ENCODE data around the gene SLC35E2B. TPM values are rescaled to one million over a fixed set of nuclear protein-coding genes. Genes with fewer than 3 reads are reported as not detected.
"Not testable (repeated sequence)": the region's sequence is repeated elsewhere in the genome, so short reads cannot be mapped to it uniquely, and the experiment has no call there.

SLC35E2B gene
- total and polyA plus RNA-seq, 2 of the 8 experiments (the other 6 are each of a cell fraction or from before 2014, with no cell fraction given) = 25.9 to 46.7 TPM

DNA sequence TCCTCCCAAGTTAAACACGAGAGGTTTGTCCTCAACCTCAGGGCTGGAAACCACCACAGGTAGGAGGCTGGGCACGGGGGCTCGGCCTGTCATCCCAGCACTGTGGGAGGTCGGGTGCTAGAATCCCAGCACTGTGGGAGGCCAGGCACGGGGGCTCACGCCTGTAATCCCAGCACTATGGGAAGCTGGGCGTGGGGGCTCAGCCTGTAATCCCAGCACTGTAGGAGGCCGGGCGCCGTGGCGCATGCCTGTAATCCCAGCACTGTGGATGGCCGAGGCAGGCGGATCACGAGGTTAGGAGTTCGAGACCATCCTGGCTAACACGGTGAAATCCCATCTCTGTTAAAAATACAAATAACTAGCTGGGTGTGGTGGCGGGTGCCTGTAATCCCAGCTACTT, 38.3 kb upstream of the SLC35E2B start (continued):
- no peak for TF ChIP-seq CBX8 (IDR thresholded peaks at IDR 0.05; ENCODE audit: borderline replicate concordance, low read depth, low read length)
- TF ChIP-seq NANOG (IDR thresholded peaks at IDR 0.05; ENCODE audit: insufficient read depth, low read depth, low read length, poor library complexity, severe bottlenecking) = no peak
- TF ChIP-seq POLR2A (IDR thresholded peaks at IDR 0.05; ENCODE audit: control extremely low read depth in 1 of 2, low read depth in 2 of 2, low read length in 2 of 2) = no peak
- no peak for TF ChIP-seq RBBP5 (IDR thresholded peaks at IDR 0.05; ENCODE audit: borderline replicate concordance, low read depth, low read length)
- no peak for TF ChIP-seq BACH1 (IDR thresholded peaks at IDR 0.05; ENCODE audit: low read length)
- no peak for TF ChIP-seq KDM4A (IDR thresholded peaks at IDR 0.05; ENCODE audit: low read depth, low read length, severe bottlenecking)
- TF ChIP-seq ASH2L (IDR thresholded peaks at IDR 0.05; ENCODE audit: low read length) = no peak

DNA sequence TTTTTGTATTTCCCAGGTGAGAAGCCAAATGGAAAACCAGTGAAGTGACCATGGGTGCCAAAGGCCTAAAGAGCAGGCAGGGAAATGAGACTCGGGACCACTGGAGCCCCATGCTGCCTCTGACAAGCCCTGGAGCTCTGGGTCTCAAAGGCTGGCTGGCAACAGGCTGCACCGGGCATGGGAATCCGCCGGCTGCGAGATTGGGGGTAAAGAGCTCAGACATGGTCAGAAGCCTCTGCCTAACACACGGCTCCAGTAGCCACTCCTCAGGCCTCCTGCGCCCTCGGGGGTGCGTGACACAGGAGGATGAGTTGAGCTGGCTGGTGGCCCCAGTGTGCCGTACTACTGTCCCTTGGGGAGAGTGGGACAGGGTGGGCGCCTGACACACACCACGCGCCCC, 37.6 kb upstream of the SLC35E2B start:
- H3K4me3 ChIP-seq (ENCODE audit: extremely low read depth in 1 of 4, insufficient read depth in 2 of 4, low read depth in 3 of 4, low read length in 4 of 4); H2BK15ac ChIP-seq (ENCODE audit: low read length); FAIRE-seq; H3K9me3 ChIP-seq (ENCODE audit: insufficient read depth in 2 of 2, low read depth in 1 of 2, low read length in 1 of 2); H4K20me1 ChIP-seq (replicated peaks in 1 of 2; ENCODE audit: control insufficient read depth in 1 of 2, insufficient read depth in 2 of 2, low read length in 2 of 2); H4K91ac ChIP-seq (replicated peaks; ENCODE audit: insufficient read length, low read length); H2BK120ac ChIP-seq (replicated peaks; ENCODE audit: low read depth, low read length); H3K79me1 ChIP-seq (ENCODE audit: low read depth, low read length); H3K56ac ChIP-seq (replicated peaks; ENCODE audit: insufficient read length, low read depth, low read length); POLR2A ChIA-PET (ENCODE audit: partially characterized antibody); H2AK5ac ChIP-seq (ENCODE audit: low read depth, low read length); H4K5ac ChIP-seq (ENCODE audit: insufficient read length, low read depth, low read length); H3K27me3 ChIP-seq (replicated peaks in 1 of 4; ENCODE audit: control insufficient read depth in 3 of 4, extremely low read depth in 1 of 4, insufficient read depth in 3 of 4, low read length in 3 of 4); H3K23me2 ChIP-seq (ENCODE audit: low read depth, low read length); H3K14ac ChIP-seq (ENCODE audit: insufficient read length); H2BK12ac ChIP-seq (ENCODE audit: low read depth, low read length); H4K8ac ChIP-seq (ENCODE audit: extremely low read depth, insufficient read depth, low read length); H3K4me2 ChIP-seq (ENCODE audit: insufficient read depth in 1 of 2, low read depth in 2 of 2, low read length in 2 of 2); H3K27ac ChIP-seq (ENCODE audit: low read depth, low read length); CTCF ChIA-PET (ENCODE audit: partially characterized antibody); H3K9ac ChIP-seq (replicated peaks in 1 of 4; ENCODE audit: extremely low read depth in 1 of 4, low read depth in 3 of 4, low read length in 3 of 4); DNase-seq (ENCODE audit: low read depth in 1 of 2, low spot score in 2 of 2); H3K18ac ChIP-seq (ENCODE audit: extremely low read depth, low read length); H3K4ac ChIP-seq (replicated peaks; ENCODE audit: insufficient read length, low read depth, low read length); H3K23ac ChIP-seq (ENCODE audit: insufficient read length); H2AFZ ChIP-seq (ENCODE audit: low read length); H2BK20ac ChIP-seq (ENCODE audit: low read length); H3K4me1 ChIP-seq (replicated peaks in 1 of 4; ENCODE audit: control insufficient read depth in 3 of 4, insufficient read depth in 4 of 4, low read length in 3 of 4); H3K79me2 ChIP-seq (ENCODE audit: control insufficient read depth in 1 of 2, insufficient read depth in 2 of 2, low read length in 2 of 2); H2BK5ac ChIP-seq (ENCODE audit: low read depth, low read length): not testable (repeated sequence)
- WGBS, 2 experiments (ENCODE audit: extremely low coverage in 1 of 2, insufficient coverage in 1 of 2, insufficient read length in 1 of 2, insufficient replicate concordance in 2 of 2, low coverage in 1 of 2, low lambda C conversion rate in 2 of 2, missing lambda C conversion rate in 1 of 2) = 90% methylated on average over 6 of the region's 13 CpGs; no CpG with 5 or more reads in 1 of the 2 experiments
- H3K36me3 ChIP-seq (ENCODE audit: control insufficient read depth in 2 of 4, insufficient read depth in 4 of 4, low read length in 3 of 4) = peaks cover 0 to 10% (median under 1%) of the 10 kb centered on the region in 4 experiments; a peak in 2 of 8 replicates

Measured in H1 (cell line).